A549 (cell line): ENCODE data around the gene NCOA5.

Experiments used
- CTCF ChIP-seq: fragments of >200 bp; sonication (Bioruptor Twin); formaldehyde crosslinking; IDR thresholded peaks from 3 replicates; pipeline ENCODE4 v1.5.1; 2016
- EP300 ChIP-seq, 2 experiments: fragments of >200 bp; sonication (Bioruptor Twin); formaldehyde crosslinking; IDR thresholded peaks; 2 replicates in 1 of 2; 3 replicates in 1 of 2; pipeline ENCODE4 v1.6.1; 2016 to 2017
- ESRRA ChIP-seq: fragments of 150-350 bp; IDR thresholded peaks from 2 replicates; pipeline ENCODE4 v1.6.1; 2014; ENCODE audit warnings: mild to moderate bottlenecking, low read length, borderline replicate concordance
- JUNB ChIP-seq: fragments of >200 bp; sonication (Bioruptor Twin); formaldehyde crosslinking; IDR thresholded peaks from 2 replicates; pipeline ENCODE4 v1.6.1; 2016
- KDM5A ChIP-seq: fragments of 200-600 bp; sonication (generic); IDR thresholded peaks from 2 replicates; pipeline ENCODE4 v1.6.1; 2016; ENCODE audit warnings: antibody characterized with exemption, mild to moderate bottlenecking
- MAX ChIP-seq: IDR thresholded peaks from 2 replicates; pipeline ENCODE4 v1.6.1; 2012
- MYC ChIP-seq: IDR thresholded peaks from 2 replicates; pipeline ENCODE4 v1.6.1; 2012; ENCODE audit warnings: mild to moderate bottlenecking, inconsistent platforms, low read length, improper control_type of control experiment, borderline replicate concordance
- RAD21 ChIP-seq, 2 experiments: fragments of >200 bp in 1 of 2; sonication (Bioruptor Twin) in 1 of 2; formaldehyde crosslinking in 1 of 2; IDR thresholded peaks in 1 of 2; conservative IDR thresholded peaks in 1 of 2; 2 replicates in 1 of 2; 3 replicates in 1 of 2; pipeline ENCODE4 v1.6.1; 2012 to 2018; ENCODE audit warnings: inconsistent platforms in 1 of 2

GRCh38 chr20:46085179-46085851, 4.4 kb downstream of the NCOA5 start:
- TF ChIP-seq RAD21 (conservative IDR thresholded peaks at IDR 0.05 in 1 of 2, IDR thresholded peaks at IDR 0.05 in 1 of 2) (no peak), CTCF (no peak), KDM5A (no peak), MAX (0 out of 2 replicates have a peak, but pooled peaks have one; percentile 17), MYC (no peak), JUNB (no peak), ESRRA (no peak), EP300 (IDR thresholded peaks at IDR 0.05) (no peak)
